Measurements from ENCODE around the gene CEP135.
"Not testable (repeated sequence)": the region's sequence is repeated elsewhere in the genome, so short reads cannot be mapped to it uniquely, and the experiment has no call there.

The CEP135 gene

GRCh38 chr4:55947912-55948725, 626 bp upstream of the CEP135 start:
- DNase-seq: peak; percentile 69

- DNase-seq: no peak
Measured at GRCh38 chr4:55949482-55949802, 697 bp downstream of the CEP135 start.

DNA sequence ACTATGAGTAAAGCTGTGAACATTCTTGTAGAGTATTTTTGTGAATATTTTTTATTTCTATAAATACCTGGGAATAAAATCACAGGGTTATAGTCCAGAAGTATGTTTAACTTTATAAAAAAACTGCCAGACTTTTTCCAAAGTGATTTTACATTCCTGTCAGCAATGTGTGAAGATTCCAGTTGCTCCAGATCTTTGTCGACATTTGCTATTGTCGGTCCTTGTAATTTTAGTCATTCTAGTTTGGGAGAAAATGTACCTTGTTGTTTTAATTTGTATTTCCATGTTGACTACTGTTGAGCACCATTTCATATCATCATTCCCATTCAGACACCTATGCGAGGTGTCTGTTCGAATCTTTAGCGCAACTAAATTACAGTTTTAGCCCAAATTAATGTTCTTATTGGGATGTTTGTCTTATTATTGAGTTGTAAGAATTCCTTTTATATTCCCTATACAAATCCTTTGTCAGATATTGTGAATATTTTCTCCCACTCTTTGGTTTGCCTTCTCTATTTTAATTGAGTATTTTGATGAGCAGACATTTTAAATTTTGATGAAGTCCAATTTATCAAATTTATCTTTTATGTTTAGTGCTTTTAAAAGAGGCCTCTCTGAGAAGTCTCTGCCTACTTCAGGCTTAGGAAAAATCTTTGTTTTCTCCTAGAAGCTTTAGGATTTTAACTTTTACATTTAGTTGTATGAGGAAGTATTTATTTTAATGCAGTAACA, 2.6 kb downstream of the CEP135 start:
- DNase-seq: no peak

- no peak for DNase-seq
Measured at GRCh38 chr4:55955710-55956109, 7.0 kb downstream of the CEP135 start.

GRCh38 chr4:55959655-55960054, 10.9 kb downstream of the CEP135 start:
- no peak for DNase-seq

- DNase-seq: no peak
Measured at GRCh38 chr4:55964046-55964445, 15.3 kb downstream of the CEP135 start.

DNA sequence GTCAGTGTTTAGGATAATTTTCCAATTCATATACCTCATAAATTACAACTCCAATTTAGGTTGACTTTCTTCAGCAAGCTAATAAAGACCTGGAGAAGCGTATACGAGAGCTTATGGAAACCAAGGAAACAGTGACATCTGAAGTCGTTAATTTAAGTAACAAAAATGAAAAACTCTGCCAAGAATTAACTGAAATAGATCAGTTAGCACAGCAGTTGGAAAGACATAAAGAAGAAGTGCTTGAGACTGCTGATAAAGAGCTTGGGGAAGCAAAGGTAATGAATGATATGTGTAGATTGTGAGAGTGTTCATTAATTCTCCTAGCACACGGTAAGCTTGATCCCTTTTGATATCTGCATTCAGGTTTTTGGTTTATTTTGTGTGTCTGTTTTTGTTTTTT, 16.8 kb downstream of the CEP135 start:
- no peak for DNase-seq

- DNase-seq: not testable (repeated sequence)
Measured at GRCh38 chr4:55966324-55966723, 17.6 kb downstream of the CEP135 start.

DNA sequence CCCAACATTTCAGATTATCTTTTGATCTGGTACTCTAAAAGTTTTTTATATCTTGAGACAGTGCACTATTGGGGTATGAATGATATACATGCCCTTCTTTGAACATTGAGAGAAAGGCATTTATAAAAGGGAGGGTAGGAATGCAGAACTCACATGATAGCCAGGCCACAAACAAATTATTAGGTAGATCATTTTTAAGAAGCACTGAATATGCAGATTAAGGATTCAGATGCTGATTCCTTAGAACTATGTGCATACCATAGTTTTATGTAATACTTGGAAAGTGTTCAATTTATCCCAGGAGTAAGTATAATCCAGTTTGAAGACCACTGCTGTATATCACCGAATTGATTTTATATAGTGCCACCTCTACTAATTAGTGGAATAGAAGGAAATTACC, 18.6 kb downstream of the CEP135 start:
- DNase-seq: no peak

- DNase-seq: no peak
Measured at GRCh38 chr4:55973650-55974049, 24.9 kb downstream of the CEP135 start.

- no peak for DNase-seq
Measured at GRCh38 chr4:55977811-55978210, 29.1 kb downstream of the CEP135 start.

DNA sequence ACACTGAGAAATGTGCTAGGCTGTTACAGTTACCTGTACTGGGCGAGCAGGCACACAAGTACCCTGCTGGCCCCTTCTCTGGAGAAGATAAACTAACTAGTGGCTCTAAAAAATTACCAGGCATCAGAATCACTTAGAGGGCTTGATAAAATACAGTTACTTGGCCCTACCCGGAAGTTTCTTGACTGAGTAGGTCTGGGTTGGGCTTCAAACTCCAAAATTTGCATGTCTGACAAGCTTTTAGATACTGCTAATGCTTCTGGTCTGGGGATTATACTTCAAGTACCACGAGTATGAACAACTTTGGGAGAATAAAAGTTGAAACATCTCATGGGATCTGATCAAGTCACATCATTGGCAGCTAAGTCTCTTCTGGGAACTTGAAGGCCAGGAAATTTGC, 30.8 kb downstream of the CEP135 start:
- DNase-seq: no peak

GRCh38 chr4:55980725-55981124, 32.0 kb downstream of the CEP135 start:
- DNase-seq: no peak

DNA sequence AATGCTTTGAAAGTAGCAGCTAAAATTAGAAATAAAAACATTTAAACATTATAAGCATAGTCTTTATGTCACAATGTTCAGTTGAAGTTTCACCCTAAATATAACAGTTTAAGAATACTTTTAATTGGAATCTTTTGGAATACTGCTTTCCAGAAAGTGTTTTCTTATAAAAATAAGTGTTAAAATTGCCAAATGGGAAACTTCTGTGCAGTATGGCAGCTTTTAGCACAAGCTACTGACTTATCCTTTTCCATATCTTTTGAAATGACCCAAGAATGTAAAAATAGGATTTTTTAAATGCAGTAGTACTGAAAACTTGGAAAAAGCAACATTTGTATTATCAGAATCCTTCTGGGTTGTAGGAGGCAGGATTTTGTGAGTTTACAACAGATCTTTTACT, 34.2 kb downstream of the CEP135 start:
- no peak for DNase-seq

- no peak for DNase-seq
Measured at GRCh38 chr4:55989766-55990165, 41.0 kb downstream of the CEP135 start.

GRCh38 chr4:55993994-55994663, 45.4 kb downstream of the CEP135 start:
- peak; percentile 53 for DNase-seq

GRCh38 chr4:55996646-55997045, 47.9 kb downstream of the CEP135 start:
- no peak for DNase-seq

DNA sequence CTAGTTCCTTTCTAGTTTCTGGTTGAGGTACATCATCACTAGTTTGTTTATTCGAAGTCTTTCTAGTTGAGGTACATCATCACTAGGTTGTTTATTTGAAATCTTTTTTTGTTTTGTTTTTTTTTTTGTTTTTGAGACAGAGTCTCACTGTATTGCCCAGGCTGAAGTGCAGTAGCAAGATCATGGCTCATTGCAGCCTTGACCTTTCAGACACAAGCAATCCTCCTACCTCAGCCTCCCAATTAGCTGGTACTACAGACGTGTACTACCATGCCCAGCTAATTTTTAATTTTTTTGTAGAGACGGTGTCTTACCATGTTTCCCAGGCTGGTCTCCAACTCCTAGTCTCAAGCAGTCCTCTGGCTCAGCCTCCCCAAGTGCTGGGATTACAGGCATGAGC, 54.9 kb downstream of the CEP135 start:
- no peak for DNase-seq

GRCh38 chr4:56004235-56004634, 55.5 kb downstream of the CEP135 start:
- DNase-seq: no peak

- DNase-seq: no peak
Measured at GRCh38 chr4:56007154-56007553, 58.4 kb downstream of the CEP135 start.

DNA sequence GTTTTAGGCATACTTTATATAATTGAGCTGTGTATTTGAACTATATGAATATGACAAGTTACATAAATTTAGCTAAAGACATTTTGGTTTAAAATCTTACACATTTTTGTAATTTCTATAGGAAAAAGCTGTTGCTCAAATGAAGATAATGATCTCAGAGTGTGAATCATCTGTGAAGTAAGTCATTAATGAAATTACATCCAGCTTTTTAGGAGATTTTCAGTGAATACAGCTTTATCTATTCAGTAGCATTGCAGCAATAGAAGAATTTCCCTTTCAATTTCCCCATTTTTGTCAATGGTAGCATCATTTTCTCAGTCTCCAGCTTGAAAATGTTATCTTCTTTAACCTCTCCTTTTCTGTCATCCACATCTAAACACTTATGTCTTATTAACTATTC, 59.5 kb downstream of the CEP135 start:
- DNase-seq: no peak

DNA sequence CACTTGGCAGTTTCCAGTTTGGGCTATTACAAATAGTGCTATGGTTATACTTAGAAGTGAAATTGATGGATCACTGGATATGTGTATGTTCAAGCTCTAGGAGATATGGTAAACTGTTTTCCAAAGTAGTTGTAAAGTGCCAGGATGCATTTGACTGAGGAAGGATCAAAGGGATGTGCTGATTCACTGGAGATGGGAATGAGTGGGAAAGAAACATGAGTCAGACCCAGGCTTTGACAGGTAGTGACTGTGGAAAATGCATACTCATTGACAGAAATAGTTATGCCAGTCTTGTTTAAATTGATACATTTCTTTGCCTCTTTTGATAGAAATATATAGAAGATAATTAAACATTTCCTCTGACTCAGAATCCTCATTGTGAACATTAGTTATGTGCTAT, 77.9 kb downstream of the CEP135 start:
- DNase-seq: no peak

GRCh38 chr4:56028165-56028564, 79.4 kb downstream of the CEP135 start:
- no peak for DNase-seq

Data from MV-4-11 (cell line).